GM18909 (cell line): Measurements from ENCODE around the gene FAM9A.

Source experiments
- ATAC-seq: cut with Tn5 transposase; IDR thresholded peaks from one replicate; pipeline ENCODE4 v1.9.1; 2021; ENCODE audit warnings: mild to moderate bottlenecking; ENCODE audit not compliant: unreplicated experiment, poor library complexity

The FAM9A gene

DNA sequence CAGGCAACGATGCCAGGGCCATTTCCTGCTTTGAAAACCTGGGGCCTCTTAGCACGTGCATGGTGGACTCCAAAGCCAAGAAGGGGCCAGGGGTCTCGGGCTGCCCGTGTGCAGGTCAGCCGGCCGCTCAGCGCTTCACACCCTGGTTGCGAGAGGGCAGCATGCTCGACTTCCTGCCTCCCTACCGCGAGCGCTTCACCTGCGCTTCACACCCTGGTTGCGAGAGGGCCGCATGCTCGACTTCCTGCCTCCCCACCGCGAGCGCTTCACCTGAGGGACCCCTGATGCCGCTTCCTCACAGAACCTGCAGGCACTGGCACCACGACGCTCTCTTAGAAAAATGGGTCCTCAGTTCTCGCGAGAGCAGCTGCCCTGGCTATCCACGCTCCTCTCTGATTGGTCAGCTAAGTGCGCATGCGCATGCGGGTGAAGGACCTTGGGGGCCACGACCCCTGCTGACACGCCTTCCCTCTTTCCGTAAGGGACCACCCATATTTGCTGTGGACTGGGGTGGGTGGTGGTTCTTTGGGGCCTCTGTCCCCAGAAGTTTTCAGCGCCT lies at the start of gene FAM9A:
Gene FAM9A (minus strand): TSS at position 343 of the 559 bp plus-strand sequence. CDS start 1,212 bp downstream, outside the sequence.
- no peak for ATAC-seq

DNA sequence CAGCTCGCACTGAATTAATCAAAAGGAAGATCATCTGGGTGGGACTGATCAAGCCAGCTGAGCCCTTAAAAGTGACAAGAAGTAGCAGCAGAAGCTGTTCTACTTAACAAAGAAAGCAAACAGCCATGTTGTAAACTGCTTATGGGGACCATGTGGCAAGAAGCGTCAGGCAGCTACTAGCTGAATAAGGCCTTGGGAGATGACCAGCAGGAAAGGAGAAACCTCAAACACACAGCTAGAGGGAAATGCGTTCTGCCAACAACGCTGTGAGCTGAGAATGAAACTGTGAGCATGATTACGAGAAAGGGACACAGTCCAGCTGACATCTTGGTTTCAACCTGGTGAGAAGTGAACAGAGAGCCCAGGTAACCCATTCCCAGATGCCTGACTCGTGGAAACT lies 49.3 kb upstream of the FAM9A start:
- no peak for ATAC-seq

DNA sequence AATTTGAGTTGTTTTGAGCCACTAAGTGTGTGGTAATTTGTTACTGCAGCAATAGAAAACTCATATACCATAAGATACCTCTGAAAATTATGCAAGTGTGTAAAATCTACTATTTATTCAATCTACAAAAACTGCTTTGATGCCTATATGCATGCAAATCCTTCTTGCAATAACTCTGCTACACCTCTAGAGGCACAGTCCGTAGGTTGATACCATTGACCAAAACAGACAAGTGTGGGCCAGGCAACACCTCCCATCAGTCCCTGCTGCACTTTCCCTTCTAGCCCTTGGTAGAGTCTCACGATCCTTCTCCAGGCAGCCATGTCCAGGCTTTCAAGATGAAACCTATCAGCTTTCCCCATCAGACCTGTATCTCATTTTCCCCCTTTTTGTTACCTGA lies 48.8 kb upstream of the FAM9A start:
- peak; percentile 68 for ATAC-seq

DNA sequence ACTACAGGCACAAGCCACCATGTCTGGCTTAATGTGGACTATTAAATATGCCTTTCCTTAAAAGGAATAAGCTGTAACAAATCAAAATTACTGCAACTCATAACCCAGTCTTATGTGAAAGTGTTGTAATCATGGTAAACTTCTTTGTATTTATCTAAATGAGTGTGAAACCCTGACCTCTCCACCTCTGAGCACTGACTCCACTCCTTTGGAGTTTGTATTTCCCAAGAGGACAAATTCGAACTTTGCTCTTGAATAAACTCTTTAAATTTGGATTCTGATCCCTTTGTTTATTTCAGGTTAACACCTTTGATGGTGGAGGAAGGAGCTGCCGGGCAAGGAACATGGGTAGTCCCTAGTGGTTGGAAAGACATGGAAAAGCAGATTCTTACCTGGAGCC lies 48.3 kb upstream of the FAM9A start:
- ATAC-seq: no peak

DNA sequence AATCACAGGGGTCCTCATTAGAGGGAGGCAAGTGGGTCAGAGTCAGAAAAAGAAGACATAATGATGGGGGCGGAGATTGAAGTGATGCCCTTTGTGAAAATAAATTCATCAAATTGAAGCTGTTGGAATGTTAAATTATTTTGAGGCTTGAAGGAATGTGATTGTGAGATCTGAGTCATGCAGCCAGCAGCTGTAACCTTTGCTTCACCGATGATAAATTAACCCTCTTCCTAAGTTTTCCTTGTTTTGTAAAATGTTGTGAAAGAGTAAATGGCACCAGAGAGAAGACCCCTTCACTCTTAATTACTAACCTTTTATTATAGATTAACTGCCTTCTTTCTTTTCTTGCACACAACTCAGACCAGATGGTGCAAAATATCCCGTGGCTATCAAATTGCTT lies 47.7 kb upstream of the FAM9A start:
- no peak for ATAC-seq

DNA sequence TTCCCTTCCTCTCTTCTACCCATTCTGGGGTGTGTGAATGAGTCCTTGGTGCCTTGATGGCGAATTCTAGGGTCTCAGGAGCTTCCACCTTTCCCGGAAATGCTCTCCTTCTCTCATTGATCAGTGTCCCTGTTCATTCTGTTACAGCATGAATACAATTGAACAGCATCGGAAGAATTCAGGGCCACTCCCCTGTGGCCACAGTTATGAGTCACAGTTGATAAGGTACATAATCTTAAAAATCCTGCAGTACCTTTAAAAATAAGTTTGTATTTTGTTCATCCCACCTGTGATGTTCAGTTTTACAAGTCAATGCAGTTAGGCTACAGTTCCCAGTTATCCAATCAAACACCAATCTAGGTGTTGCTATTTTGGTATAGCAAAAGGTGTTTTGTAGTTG lies 47.3 kb upstream of the FAM9A start:
- ATAC-seq: no peak

DNA sequence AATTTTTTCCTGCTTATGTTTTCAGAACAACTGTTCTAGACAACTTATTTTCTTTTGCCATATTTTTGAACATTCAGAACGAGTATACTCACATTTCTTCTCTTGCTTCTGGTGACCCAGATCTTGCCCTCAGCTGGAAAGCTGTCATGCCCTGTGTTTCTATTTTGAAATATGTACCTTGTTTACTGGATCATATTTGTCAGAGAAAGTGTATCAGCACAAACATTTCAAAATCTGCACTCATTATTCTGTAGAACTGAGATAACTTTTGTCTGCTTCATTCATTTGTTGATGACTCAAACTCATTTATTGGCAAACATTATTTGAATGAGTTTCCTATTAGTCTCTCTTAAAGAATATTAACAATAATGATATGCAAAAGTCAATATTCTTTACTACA lies 46.2 kb upstream of the FAM9A start:
- ATAC-seq: no peak

DNA sequence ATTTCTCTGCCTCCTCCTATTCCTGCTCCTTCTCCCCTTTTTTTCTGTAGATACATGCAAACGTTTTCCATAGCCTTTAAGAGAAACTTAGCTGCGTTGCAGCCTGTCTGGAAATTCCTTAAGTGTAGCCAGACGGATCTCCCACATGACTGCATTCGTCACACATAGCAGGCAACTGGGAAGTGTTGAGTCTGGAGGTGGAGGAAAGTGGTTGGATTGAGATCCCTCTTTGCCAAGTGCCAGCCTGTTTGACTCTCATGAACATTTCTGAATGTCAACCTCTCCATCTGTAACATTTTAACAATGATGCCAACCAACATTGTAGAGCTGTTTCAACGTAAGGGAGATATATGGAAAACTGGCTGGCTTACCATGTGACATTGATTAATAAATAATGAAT lies 45.1 kb upstream of the FAM9A start:
- no peak for ATAC-seq

DNA sequence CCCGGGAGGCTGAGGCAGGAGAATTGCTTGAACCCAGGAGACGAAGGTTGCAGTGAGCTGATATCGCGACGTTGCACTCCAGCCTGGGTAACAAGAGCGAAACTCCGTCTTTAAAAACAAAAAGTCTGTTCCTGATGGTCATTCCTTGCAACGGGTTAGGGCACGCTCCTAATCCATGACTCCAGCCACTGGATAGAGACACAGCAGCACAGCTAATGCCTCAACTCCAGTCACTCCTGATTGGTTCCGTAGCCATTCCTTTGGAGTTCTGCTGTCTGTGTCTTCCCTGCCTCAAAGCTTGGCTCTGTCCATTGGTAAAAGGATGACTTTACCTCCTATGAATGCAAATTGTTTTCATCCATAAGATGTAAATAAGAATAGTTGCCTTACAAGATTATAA lies 44.3 kb upstream of the FAM9A start:
- ATAC-seq: no peak

DNA sequence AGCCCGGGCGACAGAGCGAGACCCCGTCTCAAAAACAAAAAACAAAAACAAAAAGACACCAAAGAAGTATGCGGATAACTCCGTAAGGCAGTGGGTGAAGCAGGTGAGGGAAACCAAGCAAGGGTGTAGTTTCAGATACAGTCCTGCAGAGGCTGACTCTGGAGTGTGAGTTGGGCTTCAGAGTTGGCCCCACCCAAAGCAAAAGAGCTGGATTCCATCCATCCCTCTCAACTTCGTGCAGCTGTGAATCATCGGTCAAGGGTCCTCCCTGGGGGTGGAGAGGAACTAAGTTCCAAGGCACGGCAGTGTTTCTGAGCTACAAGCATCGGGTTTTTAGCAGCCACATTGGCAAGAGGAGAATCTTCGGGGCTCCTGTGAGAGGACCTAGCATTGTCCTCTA lies 43.9 kb upstream of the FAM9A start:
- ATAC-seq: no peak

DNA sequence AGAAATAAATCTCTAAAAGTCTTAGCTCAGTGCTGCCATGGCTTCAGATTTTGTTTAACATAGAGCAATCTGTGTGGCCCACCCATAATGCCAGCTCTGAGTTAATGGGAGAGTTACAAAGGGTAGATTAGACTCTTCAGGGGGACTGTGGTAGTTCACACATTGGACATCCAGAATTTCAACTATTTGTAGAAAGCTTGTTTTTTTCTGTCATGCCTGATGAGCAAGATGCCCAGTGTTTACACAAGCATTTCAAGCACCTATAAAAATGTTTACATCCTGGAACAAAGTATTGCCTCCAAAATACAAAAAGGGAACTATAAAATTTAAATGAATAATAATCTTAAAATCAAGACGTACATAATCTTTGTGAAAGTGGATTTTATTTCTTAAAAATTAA lies 43.0 kb upstream of the FAM9A start:
- ATAC-seq: no peak

DNA sequence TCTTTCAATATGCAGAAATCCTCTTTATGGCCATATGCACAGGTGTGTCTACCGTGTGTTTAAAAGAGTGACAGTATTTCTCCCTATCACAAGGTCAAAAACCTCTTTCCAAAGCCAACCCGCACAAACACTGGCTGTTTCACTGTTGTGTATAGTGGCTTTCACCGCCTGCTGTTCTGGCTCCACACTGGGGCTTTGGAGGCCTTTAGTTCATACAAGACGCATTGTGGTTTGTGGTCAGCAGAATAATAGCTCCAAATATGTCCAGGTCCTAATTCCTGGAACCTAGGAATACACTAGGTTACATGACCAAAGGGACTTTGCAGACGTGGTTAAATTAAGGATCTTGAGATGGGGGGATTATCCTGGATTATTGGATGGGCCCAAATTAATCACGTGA lies 40.7 kb upstream of the FAM9A start:
- ATAC-seq: no peak

DNA sequence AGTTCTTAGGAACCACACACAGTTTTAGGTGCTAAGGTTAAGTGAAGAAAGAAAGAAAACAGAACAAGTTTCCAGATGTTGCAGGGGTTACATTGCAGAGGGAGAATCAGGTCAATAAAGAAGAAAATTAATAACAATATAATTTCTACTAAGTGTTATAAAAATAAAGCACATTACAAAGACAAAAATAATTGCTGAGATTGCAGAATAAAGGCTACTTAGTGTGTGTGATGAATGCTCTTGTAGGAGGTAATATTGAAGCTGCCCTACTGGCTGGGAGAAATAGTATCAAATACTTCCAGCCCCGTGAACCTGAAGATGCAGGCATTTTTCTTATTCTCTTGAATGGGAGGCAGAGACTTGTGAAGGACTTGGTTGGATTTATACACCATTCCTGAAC lies 33.2 kb upstream of the FAM9A start:
- ATAC-seq: no peak

DNA sequence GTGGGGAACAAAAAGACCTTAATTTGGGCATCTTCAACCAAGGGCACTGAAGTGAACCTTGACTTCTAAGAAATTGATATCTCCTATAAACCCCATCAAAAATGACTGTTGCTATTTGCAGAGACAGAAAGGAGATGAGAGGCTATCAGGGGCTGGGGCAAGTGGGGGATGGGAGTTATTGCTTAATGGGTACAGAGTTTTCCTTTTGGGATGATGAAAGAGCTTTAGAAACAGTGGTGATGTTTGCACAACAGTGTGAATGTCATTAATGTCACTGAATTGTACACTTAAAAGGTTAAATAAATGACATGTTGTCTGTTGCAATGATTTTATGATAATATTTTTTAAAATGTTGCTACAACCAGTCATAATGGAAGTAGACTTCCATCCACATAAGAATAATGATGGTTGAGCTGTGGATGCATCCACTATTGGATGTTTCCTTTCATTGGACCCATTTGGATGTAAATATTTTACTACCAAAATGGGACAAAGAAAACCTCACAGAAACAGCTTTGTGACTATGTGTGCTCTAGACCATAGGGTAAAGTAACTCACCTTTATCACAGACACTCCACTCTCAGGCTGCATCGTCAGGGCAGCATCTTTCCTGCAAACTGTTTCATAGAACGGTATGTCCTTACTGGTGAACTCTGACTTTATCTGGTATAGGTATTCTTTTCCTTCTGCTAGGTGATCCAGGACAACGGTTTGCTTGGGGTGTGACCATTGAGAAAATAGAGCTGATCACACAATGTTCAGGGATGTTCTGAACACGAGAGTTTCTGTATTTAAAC lies 31.6 kb upstream of the FAM9A start:
- no peak for ATAC-seq

DNA sequence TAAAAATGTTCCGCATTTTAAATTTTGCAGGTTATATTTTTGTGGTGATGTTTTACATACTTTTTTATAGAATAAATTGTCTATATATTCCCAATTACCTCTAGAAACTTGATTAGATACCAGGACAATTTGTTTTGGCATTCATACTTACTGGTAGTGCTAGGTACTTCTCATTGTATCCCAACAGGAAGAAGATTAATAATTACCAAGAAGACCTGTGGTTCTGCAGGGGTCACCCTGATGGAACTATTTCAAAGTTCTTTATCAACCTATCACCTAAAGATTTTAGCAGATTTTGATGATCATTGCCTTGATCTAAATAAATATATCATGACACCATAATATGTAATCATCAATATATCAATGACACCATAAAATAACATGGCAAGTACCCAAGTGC lies 22.5 kb upstream of the FAM9A start:
- ATAC-seq: no peak

DNA sequence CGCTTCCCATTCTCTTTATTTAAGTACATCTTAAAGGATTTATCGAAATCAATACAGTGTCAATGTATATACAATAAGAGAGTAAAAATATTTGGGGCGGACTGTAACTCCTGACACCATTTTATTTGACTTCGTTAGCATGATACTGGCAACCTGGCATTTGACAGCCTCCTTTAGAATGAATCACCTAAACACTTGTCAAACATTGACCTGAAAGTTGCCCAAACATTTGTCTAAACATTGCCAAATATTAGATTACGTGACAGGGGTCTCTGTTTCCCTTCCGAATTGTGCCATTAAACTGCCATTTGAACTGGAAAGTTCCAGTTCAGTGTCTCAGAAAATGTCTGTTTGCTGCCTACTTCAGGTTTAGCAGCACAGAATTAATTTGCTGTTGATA lies 20.8 kb upstream of the FAM9A start:
- ATAC-seq: no peak

DNA sequence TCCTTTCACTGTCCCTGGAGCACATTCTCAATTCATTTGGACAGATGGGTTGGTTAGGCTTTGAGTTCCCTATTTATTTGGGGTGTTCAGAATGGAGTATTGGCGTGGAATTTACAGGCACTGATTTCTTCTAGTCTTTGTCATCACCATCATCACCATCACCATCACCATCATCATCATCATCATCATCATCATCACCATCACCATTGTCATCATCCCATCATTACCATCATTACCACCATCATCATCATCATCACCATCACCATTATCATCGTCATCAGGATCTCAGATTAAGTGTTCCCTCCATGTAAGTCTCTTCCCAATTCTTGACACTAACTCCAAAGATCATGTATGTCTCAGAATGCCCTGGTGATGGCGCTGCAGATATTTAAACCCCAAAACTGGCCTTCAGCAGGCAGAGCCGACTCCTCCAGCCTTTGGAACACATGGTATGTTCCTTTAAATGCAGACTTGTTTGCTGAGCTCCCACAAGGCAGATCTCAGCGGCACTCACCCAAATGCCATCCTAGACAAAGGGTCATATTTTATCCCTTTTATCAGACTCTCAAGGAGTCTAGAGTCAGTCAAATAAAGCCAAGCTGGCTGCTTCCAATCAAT lies 19.8 kb upstream of the FAM9A start:
- ATAC-seq: no peak

DNA sequence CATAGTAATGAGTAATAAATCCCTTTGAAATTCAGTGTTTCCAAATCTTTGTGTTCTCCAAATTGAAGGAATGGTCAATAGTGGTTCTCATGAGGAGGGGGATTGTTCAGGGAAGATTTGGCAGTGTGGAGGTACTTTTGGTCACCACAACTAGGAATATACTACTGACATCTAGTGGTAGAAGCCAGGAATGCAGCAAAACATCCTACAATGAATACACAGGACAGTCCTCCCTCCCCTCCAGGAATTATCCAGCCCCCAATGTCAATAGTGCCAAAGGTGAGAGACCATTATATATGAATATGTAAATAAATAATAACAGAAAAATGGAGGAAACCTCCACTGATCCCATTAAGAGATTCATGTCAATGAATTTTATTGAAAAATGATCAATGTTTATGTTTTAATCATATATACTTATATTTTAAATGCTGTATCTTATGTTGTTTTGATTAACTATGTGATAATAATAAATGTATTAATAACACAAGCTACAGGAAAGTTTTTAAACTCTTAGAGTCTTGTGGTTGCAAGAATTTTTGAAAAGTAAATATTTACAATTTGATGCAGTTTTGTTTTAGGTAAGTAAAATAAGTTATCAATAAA lies 14.4 kb upstream of the FAM9A start:
- peak; percentile 90 for ATAC-seq

DNA sequence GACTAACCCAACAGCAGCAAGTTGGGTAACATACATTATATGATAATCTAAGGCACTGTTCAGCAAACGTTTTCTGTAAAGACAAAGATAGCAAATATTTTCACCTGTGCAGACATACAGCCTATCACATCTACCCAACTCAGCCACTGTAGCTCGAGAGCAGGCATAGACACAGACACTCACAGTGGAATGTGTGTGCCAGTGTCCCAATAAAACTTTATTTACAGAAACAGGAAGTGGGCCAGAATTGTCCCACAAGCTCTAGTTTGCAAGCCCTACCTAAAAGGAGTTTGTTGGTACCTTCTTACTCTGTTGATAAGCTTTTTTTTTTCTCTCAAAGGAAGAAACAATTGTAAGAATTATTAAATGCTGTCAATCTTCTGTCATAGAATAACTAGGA lies 11.9 kb upstream of the FAM9A start:
- no peak for ATAC-seq

DNA sequence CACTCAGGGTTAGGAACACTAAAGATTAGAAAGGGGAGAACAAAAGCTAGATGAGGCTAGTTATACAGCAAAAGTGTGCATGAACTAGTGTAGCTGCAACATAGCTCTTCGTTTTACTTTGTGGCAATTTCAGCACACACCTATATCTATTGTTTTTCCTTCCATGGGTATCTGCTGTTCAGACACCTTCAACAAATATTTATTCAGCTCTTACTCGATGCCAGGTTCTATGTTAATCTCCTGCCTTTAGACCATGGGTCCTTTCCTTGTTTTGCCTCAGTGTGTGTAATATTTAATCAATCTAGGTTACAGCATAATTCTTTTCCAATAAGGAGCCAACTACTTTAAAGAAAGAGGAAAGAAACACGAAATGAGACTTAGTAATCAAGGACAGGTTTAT lies 10.4 kb upstream of the FAM9A start:
- ATAC-seq: no peak

DNA sequence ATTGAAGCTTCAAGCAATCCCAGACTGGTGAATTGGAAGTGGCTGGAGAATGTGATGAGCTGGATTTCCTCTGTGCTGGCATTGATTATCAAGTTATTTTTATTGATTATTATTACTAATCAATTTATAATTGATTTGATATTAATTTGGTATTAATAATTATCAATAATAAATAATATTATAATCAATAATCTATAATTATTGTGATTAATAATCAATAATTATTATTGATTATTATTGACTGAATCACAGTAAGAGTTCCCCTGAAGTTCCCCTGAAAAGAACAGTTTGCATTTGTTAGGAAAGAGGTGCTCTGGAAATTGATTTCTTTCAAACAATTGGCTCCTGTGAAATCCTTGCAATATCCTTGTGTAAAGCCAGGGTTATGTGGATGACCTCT lies 7.5 kb upstream of the FAM9A start:
- ATAC-seq: no peak
